Endothelial cell of umbilical vein (primary cell): ENCODE data around the gene NR6A1.

Experiments
- CTCF ChIP-seq, 2 donors: IDR thresholded peaks; 1 replicate in 1 of 2; 2 replicates in 1 of 2; pipeline ENCODE4 v1.5.1; 2011; ENCODE audit warnings: low read length in 2 of 2, mild to moderate bottlenecking in 2 of 2, moderate library complexity in 2 of 2, control low read depth in 1 of 2, inconsistent platforms in 1 of 2, low read depth in 1 of 2; ENCODE audit not compliant: insufficient read depth in 1 of 2; ENCODE audit errors: extremely low read depth in 1 of 2
- EZH2 ChIP-seq: IDR thresholded peaks from 2 replicates; pipeline ENCODE4 v1.6.1; 2012; ENCODE audit warnings: borderline replicate concordance, low read depth, mild to moderate bottlenecking, moderate library complexity, low read length, inconsistent platforms; ENCODE audit not compliant: severe bottlenecking
- FOS ChIP-seq: IDR thresholded peaks from 2 replicates; pipeline ENCODE4 v1.6.1; 2011; ENCODE audit warnings: mild to moderate bottlenecking, low read length, moderate library complexity, borderline replicate concordance; ENCODE audit not compliant: insufficient read depth
- GATA2 ChIP-seq: IDR thresholded peaks from 2 replicates; pipeline ENCODE4 v1.7.0; 2011; ENCODE audit warnings: low read depth, mild to moderate bottlenecking, moderate library complexity, mixed read lengths, low read length; ENCODE audit not compliant: insufficient read length, insufficient read depth
- JUN ChIP-seq: IDR thresholded peaks from 2 replicates; pipeline ENCODE4 v1.6.1; 2011; ENCODE audit warnings: borderline replicate concordance, low read depth; ENCODE audit not compliant: insufficient read length, insufficient read depth
- MAX ChIP-seq: IDR thresholded peaks from 2 replicates; pipeline ENCODE4 v1.6.1; 2011; ENCODE audit not compliant: insufficient read depth, insufficient read length
- MYC ChIP-seq: IDR thresholded peaks from one replicate; pipeline ENCODE4 v1.6.1; 2011; ENCODE audit warnings: mild to moderate bottlenecking, low read depth, low read length
- POLR2A ChIP-seq: IDR thresholded peaks from 2 replicates; pipeline ENCODE4 v1.6.1; 2012; ENCODE audit warnings: low read depth, mild to moderate bottlenecking, control low read depth, low read length
- POLR2AphosphoS5 ChIP-seq: IDR thresholded peaks from 2 replicates; pipeline ENCODE4 v1.6.1; 2012; ENCODE audit warnings: low read depth, mild to moderate bottlenecking, control low read depth, low read length, moderate library complexity; ENCODE audit not compliant: insufficient read depth

GRCh38 chr9:124784509-124784908 is 13.4 kb upstream of the NR6A1 start:
- no peak for TF ChIP-seq POLR2A
- TF ChIP-seq EZH2 = no peak
- TF ChIP-seq MAX = no peak
- TF ChIP-seq CTCF (IDR thresholded peaks at IDR 0.05; ENCODE audit: extremely low read depth in 1 of 2, insufficient read depth in 1 of 2, low read depth in 1 of 2, low read length in 2 of 2) = no peak
- no peak for TF ChIP-seq POLR2AphosphoS5
- TF ChIP-seq FOS = no peak
- no peak for TF ChIP-seq MYC
- no peak for TF ChIP-seq JUN
- TF ChIP-seq GATA2 = no peak
